Measurements from ENCODE around the gene LPIN3. TPM values are rescaled to one million over a fixed set of nuclear protein-coding genes. Genes with fewer than 3 reads are reported as not detected.
A peak's percentile ranks its signal among the peaks of the same experiment; 100 is the strongest.

Gene LPIN3
- total and polyA plus RNA-seq, 2 of the 8 experiments (the other 6 are each of a cell fraction or from before 2014, with no cell fraction given): 3.7 to 3.9 TPM

DNA sequence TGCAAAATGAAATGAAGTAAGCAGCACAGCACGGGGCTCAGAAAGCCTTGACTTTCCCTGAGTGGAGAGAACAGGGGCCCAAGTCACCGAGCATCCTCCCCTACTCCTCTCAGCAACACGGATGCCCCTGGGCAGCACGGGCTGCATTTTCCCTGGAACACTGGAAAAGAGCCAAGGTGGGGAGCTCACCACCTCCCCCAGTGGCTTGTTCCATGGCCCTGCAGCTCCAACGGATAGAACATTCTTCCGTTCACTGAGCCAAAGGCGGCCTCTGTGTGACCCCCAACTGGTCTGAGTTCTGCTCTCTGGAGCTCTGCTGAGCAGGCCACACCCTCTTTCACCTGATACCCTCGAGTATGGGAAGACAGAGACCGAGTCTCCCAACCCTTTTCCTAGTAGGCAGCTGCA lies 46.8 kb downstream of the LPIN3 start:
- no peaks in the 10 kb centered on the region for H4K20me1 ChIP-seq (replicated peaks in 1 of 2; ENCODE audit: control insufficient read depth in 1 of 2, insufficient read depth in 2 of 2, low read length in 2 of 2)
- no peaks in the 10 kb centered on the region for H3K36me3 ChIP-seq (ENCODE audit: control insufficient read depth in 2 of 4, insufficient read depth in 4 of 4, low read length in 3 of 4)
- no peak overlapping the region for H4K5ac ChIP-seq (ENCODE audit: insufficient read length, low read depth, low read length)
- H3K27me3 ChIP-seq (replicated peaks in 1 of 4; ENCODE audit: control insufficient read depth in 3 of 4, extremely low read depth in 1 of 4, insufficient read depth in 3 of 4, low read length in 3 of 4): no peaks in the 10 kb centered on the region
- WGBS, 2 experiments (ENCODE audit: extremely low coverage in 1 of 2, insufficient coverage in 1 of 2, insufficient read length in 1 of 2, insufficient replicate concordance in 2 of 2, low coverage in 1 of 2, low lambda C conversion rate in 2 of 2, missing lambda C conversion rate in 1 of 2): 46% methylated on average over 9 of the region's 9 CpGs; no CpG with 5 or more reads in 1 of the 2 experiments
- H4K91ac ChIP-seq (replicated peaks; ENCODE audit: insufficient read length, low read length): no peak overlapping the region
- H2BK12ac ChIP-seq (ENCODE audit: low read depth, low read length): no peak overlapping the region
- CTCF ChIA-PET (ENCODE audit: partially characterized antibody): interaction anchor here (0.6 to 1.8 kb wide), 10 partner anchors 16 to 235 kb away, joined by 3 to 9 read pairs (median 4); partner anchors contain the start of gene EMILIN3
- no peak overlapping the region for H2BK120ac ChIP-seq (replicated peaks; ENCODE audit: low read depth, low read length)
- no peaks in the 10 kb centered on the region for H3K23me2 ChIP-seq (ENCODE audit: low read depth, low read length)
- H3K4me2 ChIP-seq (ENCODE audit: insufficient read depth in 1 of 2, low read depth in 2 of 2, low read length in 2 of 2): no peak overlapping the region
- H3K18ac ChIP-seq (ENCODE audit: extremely low read depth, low read length): no peak overlapping the region
- POLR2A ChIA-PET (ENCODE audit: partially characterized antibody): interaction anchor here (1.0 kb wide), 1 partner anchor 21 kb away, joined by 3 read pairs; the partner anchor contains the start of gene EMILIN3
- H3K23ac ChIP-seq (ENCODE audit: insufficient read length): no peak overlapping the region
- DNase-seq (ENCODE audit: low read depth in 1 of 2, low spot score in 2 of 2): no peak
- H3K4ac ChIP-seq (replicated peaks; ENCODE audit: insufficient read length, low read depth, low read length): no peak overlapping the region
- H2BK5ac ChIP-seq (ENCODE audit: low read depth, low read length): no peak overlapping the region
- no peak overlapping the region for H2AK5ac ChIP-seq (ENCODE audit: low read depth, low read length)
- H4K8ac ChIP-seq (ENCODE audit: extremely low read depth, insufficient read depth, low read length): no peak overlapping the region
- H3K27ac ChIP-seq (ENCODE audit: low read depth, low read length): no peak overlapping the region
- H3K79me1 ChIP-seq (ENCODE audit: low read depth, low read length): no peaks in the 10 kb centered on the region; the same call in 1 of the 2 replicates
- H3K9ac ChIP-seq (replicated peaks in 1 of 4; ENCODE audit: extremely low read depth in 1 of 4, low read depth in 3 of 4, low read length in 3 of 4): no peak overlapping the region
- no peak overlapping the region for H3K14ac ChIP-seq (ENCODE audit: insufficient read length)
- TF ChIP-seq KDM5A (IDR thresholded peaks at IDR 0.05; ENCODE audit: low read length) (no peak), KDM1A (IDR thresholded peaks at IDR 0.05; ENCODE audit: borderline replicate concordance, low read length) (peak; percentile 42; the same call in 1 of the 2 replicates), BCL11A (IDR thresholded peaks at IDR 0.05; ENCODE audit: low read depth in 2 of 2, low read length in 2 of 2) (no peak), RAD21 (IDR thresholded peaks at IDR 0.05 in 1 of 2, conservative IDR thresholded peaks at IDR 0.05 in 1 of 2; ENCODE audit: low read depth in 2 of 2, low read length in 2 of 2) (peak; percentile 30 to 36; a peak in 2 of 4 replicates), CBX5 (IDR thresholded peaks at IDR 0.05; ENCODE audit: low read depth, low read length) (no peak), CHD2 (IDR thresholded peaks at IDR 0.05; ENCODE audit: low read length) (no peak), SP1 (IDR thresholded peaks at IDR 0.05; ENCODE audit: low read depth, low read length) (no peak)
- TF ChIP-seq, protein P1, sequence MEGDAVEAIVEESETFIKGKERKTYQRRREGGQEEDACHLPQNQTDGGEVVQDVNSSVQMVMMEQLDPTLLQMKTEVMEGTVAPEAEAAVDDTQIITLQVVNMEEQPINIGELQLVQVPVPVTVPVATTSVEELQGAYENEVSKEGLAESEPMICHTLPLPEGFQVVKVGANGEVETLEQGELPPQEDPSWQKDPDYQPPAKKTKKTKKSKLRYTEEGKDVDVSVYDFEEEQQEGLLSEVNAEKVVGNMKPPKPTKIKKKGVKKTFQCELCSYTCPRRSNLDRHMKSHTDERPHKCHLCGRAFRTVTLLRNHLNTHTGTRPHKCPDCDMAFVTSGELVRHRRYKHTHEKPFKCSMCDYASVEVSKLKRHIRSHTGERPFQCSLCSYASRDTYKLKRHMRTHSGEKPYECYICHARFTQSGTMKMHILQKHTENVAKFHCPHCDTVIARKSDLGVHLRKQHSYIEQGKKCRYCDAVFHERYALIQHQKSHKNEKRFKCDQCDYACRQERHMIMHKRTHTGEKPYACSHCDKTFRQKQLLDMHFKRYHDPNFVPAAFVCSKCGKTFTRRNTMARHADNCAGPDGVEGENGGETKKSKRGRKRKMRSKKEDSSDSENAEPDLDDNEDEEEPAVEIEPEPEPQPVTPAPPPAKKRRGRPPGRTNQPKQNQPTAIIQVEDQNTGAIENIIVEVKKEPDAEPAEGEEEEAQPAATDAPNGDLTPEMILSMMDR (IDR thresholded peaks at IDR 0.05; ENCODE audit: control extremely low read depth in 1 of 3, insufficient read depth in 1 of 3, low read depth in 1 of 3, low read length in 3 of 3): peak; percentile 1 to 59 (median 39); a peak in 3 of 4 replicates
- no peaks in the 10 kb centered on the region for H3K79me2 ChIP-seq (ENCODE audit: control insufficient read depth in 1 of 2, insufficient read depth in 2 of 2, low read length in 2 of 2)
- H3K4me1 ChIP-seq (replicated peaks in 1 of 4; ENCODE audit: control insufficient read depth in 3 of 4, insufficient read depth in 4 of 4, low read length in 3 of 4): peaks cover 0 to 4% (median 1%) of the 10 kb centered on the region in 4 experiments; a peak in 2 of 7 replicates
- peak; percentile 24 for FAIRE-seq
- no peak overlapping the region for H2BK15ac ChIP-seq (ENCODE audit: low read length)
- no peak overlapping the region for H3K4me3 ChIP-seq (ENCODE audit: extremely low read depth in 1 of 4, insufficient read depth in 2 of 4, low read depth in 3 of 4, low read length in 4 of 4)
- H3K56ac ChIP-seq (replicated peaks; ENCODE audit: insufficient read length, low read depth, low read length): no peak overlapping the region
- peak overlapping the region; percentile 46; the same call in 1 of the 2 replicates for H2AFZ ChIP-seq (ENCODE audit: low read length)
- H3K9me3 ChIP-seq (ENCODE audit: insufficient read depth in 2 of 2, low read depth in 1 of 2, low read length in 1 of 2): no peaks in the 10 kb centered on the region
- no peak overlapping the region for H2BK20ac ChIP-seq (ENCODE audit: low read length)

All from H1 (cell line).